ENCODE results near the gene RANBP1.

- TF ChIP-seq EP300 (IDR thresholded peaks at IDR 0.05; ENCODE audit: borderline replicate concordance in 1 of 2, low read depth in 1 of 2, low read length in 1 of 2): no peak
- TF ChIP-seq, protein P1, sequence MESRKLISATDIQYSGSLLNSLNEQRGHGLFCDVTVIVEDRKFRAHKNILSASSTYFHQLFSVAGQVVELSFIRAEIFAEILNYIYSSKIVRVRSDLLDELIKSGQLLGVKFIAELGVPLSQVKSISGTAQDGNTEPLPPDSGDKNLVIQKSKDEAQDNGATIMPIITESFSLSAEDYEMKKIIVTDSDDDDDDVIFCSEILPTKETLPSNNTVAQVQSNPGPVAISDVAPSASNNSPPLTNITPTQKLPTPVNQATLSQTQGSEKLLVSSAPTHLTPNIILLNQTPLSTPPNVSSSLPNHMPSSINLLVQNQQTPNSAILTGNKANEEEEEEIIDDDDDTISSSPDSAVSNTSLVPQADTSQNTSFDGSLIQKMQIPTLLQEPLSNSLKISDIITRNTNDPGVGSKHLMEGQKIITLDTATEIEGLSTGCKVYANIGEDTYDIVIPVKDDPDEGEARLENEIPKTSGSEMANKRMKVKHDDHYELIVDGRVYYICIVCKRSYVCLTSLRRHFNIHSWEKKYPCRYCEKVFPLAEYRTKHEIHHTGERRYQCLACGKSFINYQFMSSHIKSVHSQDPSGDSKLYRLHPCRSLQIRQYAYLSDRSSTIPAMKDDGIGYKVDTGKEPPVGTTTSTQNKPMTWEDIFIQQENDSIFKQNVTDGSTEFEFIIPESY (IDR thresholded peaks at IDR 0.05; ENCODE audit: borderline replicate concordance, low read depth): no peak
- no peak for TF ChIP-seq TAF1 (IDR thresholded peaks at IDR 0.05; ENCODE audit: borderline replicate concordance, low read depth, low read length)
- no peak for TF ChIP-seq CTCF (IDR thresholded peaks at IDR 0.05)
- TF ChIP-seq YY1 (IDR thresholded peaks at IDR 0.05; ENCODE audit: low read depth): no peak
- TF ChIP-seq, protein P2, sequence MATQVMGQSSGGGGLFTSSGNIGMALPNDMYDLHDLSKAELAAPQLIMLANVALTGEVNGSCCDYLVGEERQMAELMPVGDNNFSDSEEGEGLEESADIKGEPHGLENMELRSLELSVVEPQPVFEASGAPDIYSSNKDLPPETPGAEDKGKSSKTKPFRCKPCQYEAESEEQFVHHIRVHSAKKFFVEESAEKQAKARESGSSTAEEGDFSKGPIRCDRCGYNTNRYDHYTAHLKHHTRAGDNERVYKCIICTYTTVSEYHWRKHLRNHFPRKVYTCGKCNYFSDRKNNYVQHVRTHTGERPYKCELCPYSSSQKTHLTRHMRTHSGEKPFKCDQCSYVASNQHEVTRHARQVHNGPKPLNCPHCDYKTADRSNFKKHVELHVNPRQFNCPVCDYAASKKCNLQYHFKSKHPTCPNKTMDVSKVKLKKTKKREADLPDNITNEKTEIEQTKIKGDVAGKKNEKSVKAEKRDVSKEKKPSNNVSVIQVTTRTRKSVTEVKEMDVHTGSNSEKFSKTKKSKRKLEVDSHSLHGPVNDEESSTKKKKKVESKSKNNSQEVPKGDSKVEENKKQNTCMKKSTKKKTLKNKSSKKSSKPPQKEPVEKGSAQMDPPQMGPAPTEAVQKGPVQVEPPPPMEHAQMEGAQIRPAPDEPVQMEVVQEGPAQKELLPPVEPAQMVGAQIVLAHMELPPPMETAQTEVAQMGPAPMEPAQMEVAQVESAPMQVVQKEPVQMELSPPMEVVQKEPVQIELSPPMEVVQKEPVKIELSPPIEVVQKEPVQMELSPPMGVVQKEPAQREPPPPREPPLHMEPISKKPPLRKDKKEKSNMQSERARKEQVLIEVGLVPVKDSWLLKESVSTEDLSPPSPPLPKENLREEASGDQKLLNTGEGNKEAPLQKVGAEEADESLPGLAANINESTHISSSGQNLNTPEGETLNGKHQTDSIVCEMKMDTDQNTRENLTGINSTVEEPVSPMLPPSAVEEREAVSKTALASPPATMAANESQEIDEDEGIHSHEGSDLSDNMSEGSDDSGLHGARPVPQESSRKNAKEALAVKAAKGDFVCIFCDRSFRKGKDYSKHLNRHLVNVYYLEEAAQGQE (IDR thresholded peaks at IDR 0.05; ENCODE audit: low read depth, low read length): peak; percentile 74
- TF ChIP-seq SMC3 (IDR thresholded peaks at IDR 0.05; ENCODE audit: low read depth, low read length): no peak
- no peak for TF ChIP-seq GATA2 (CRISPR knock-in tag; IDR thresholded peaks at IDR 0.05)
- TF ChIP-seq MEF2A (IDR thresholded peaks at IDR 0.05; ENCODE audit: borderline replicate concordance, low read depth): no peak
- no peak for TF ChIP-seq JUND (IDR thresholded peaks at IDR 0.05)
- no peak for TF ChIP-seq MXI1 (IDR thresholded peaks at IDR 0.05; ENCODE audit: low read depth, low read length)
These were observed 51.9 kb downstream of the RANBP1 start for GRCh38 chr22:20167643-20168322.

Data from SK-N-SH (cell line).